Progenitor cell of endocrine pancreas (in vitro differentiated cells): ENCODE results near the gene SH3D19. TPM values are rescaled to one million over a fixed set of nuclear protein-coding genes. Genes with fewer than 3 reads are reported as not detected.

Experiments
- DNase-seq: peaks from one replicate; pipeline ENCODE4 v3.0.0; 2021; ENCODE audit warnings: low spot score; ENCODE audit not compliant: unreplicated experiment
- H3K27ac Mint-ChIP-seq: 2 replicates; pipeline ENCODE4 v1.8.0; 2021; ENCODE audit warnings: mild to moderate bottlenecking, moderate library complexity, mixed read lengths
- H3K27me3 Mint-ChIP-seq: 2 replicates; pipeline ENCODE4 v1.8.0; 2021; ENCODE audit warnings: mixed read lengths
- H3K36me3 Mint-ChIP-seq: 2 replicates; pipeline ENCODE4 v1.8.0; 2022; ENCODE audit warnings: mixed read lengths; ENCODE audit not compliant: insufficient read depth
- H3K4me1 Mint-ChIP-seq: 2 replicates; pipeline ENCODE4 v1.8.0; 2021; ENCODE audit warnings: low read depth, mixed read lengths
- H3K4me3 Mint-ChIP-seq: 2 replicates; pipeline ENCODE4 v1.8.0; 2021; ENCODE audit warnings: low read depth, mild to moderate bottlenecking, moderate library complexity, mixed read lengths
- H3K9me3 Mint-ChIP-seq: 2 replicates; pipeline ENCODE4 v1.8.0; 2021; ENCODE audit warnings: low read depth, mixed read lengths
- total RNA-seq: library from RNA; stranded (reverse); gene quantifications from 2 replicates; pipeline ENCODE4 v1.2.1, GENCODE V29; 2021
- TF ChIP-seq, protein P1 (sequence below): fragments of 200-600 bp; sonication (generic); IDR thresholded peaks from one replicate; pipeline ENCODE4 v1.5.0; 2021; ENCODE audit warnings: antibody characterized with exemption, mild to moderate bottlenecking; ENCODE audit not compliant: unreplicated experiment

Gene SH3D19
- total RNA-seq, 1 donor from 2014 or later, result 35.5 TPM

DNA sequence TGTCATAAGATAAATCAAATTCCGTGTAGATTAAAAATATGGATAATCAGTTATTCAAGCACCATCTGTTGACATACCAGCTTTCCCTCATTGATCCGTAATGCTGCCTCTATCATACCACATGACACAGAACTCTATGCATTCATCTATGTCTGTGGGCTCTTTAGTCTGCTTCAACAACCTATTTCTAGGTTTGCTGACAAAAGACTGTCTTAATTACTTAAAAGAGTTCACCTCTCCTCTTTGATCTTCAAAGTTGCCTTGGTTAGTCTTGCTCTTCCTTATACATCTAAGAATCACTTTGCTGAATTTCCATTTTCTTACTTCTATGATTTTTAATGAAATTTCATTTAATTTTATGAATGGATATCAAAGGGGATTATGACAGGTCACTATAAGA lies 105.5 kb downstream of the SH3D19 start:
- Mint-ChIP-seq H3K4me3 (no peak overlapping the region), H3K27me3 (no peaks in the 10 kb centered on the region), H3K9me3 (no peaks in the 10 kb centered on the region), H3K27ac (no peak overlapping the region), H3K36me3 (peaks cover 14% of the 10 kb centered on the region), H3K4me1 (no peaks in the 10 kb centered on the region)
- TF ChIP-seq, protein P1, sequence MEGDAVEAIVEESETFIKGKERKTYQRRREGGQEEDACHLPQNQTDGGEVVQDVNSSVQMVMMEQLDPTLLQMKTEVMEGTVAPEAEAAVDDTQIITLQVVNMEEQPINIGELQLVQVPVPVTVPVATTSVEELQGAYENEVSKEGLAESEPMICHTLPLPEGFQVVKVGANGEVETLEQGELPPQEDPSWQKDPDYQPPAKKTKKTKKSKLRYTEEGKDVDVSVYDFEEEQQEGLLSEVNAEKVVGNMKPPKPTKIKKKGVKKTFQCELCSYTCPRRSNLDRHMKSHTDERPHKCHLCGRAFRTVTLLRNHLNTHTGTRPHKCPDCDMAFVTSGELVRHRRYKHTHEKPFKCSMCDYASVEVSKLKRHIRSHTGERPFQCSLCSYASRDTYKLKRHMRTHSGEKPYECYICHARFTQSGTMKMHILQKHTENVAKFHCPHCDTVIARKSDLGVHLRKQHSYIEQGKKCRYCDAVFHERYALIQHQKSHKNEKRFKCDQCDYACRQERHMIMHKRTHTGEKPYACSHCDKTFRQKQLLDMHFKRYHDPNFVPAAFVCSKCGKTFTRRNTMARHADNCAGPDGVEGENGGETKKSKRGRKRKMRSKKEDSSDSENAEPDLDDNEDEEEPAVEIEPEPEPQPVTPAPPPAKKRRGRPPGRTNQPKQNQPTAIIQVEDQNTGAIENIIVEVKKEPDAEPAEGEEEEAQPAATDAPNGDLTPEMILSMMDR, result no peak
- no peak for DNase-seq

DNA sequence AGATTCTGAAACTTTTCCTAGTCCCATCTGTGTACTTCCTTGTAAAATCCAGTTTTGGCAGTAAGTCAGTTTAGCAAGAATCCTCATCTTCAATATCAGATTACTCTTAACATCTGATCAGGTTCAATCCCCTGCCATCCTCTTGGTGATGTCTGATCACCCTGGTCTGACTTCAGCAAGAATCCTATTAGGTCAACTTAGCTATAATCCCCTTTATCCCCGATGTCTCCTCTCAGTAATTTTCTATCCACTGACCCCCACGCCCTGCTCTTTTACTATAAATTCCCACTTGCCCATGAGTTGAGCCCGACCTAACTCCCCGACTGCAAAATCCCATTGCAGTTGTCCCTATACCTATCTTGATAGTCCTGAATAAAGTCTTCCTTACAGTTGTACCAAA lies 106.3 kb downstream of the SH3D19 start:
- no peaks in the 10 kb centered on the region for H3K4me1 Mint-ChIP-seq
- H3K4me3 Mint-ChIP-seq, result no peak overlapping the region
- no peak for DNase-seq
- H3K27me3 Mint-ChIP-seq, result no peaks in the 10 kb centered on the region
- peak overlapping the region; percentile 6 for H3K27ac Mint-ChIP-seq
- H3K9me3 Mint-ChIP-seq, result no peaks in the 10 kb centered on the region
- peaks cover 10% of the 10 kb centered on the region for H3K36me3 Mint-ChIP-seq
- TF ChIP-seq, protein P1, result no peak

DNA sequence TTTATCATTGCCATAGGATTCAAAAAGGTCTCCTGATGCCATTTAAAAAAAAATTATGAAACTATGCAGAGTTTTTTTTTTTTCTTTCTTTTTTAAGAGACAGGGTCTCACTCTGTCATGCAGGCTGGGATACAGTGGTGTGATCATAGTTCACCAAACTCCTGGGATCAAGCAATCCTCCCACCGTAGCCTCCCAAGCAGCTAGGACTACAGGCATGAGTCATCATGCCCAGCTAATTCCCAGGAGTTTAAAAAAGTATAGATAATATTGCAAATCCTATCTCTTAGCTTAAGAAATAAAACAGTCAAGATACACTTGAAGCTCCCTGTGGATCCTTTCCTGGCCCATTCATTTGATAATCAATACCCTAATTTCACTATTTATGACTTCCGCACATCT lies 107.1 kb downstream of the SH3D19 start:
- Mint-ChIP-seq H3K27ac (no peak overlapping the region), H3K4me1 (no peaks in the 10 kb centered on the region), H3K36me3 (peaks cover 9% of the 10 kb centered on the region), H3K27me3 (no peaks in the 10 kb centered on the region), H3K4me3 (no peak overlapping the region), H3K9me3 (no peaks in the 10 kb centered on the region)
- TF ChIP-seq, protein P1, result no peak
- no peak for DNase-seq

DNA sequence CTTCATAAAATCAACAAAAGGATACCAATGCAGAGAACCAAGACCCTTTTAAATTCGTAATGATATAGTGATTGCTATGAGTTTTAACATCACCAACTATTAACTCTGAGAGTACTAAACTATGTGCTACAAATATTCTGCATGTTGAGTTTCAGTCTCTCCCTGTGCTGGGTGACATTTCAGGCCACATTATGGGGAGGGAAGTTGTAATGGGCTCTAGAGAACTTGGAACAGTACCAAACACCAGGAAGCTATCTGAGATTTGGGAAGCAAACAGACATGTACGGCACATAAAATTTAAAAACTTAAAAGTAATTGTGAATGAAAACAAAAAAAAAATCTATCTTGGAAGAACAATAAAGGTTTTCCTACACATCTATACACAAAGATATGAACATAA lies 108.1 kb downstream of the SH3D19 start:
- Mint-ChIP-seq H3K4me3 (no peak overlapping the region), H3K27me3 (no peaks in the 10 kb centered on the region), H3K4me1 (no peaks in the 10 kb centered on the region), H3K9me3 (peaks cover 4% of the 10 kb centered on the region), H3K36me3 (peaks cover 16% of the 10 kb centered on the region), H3K27ac (peak overlapping the region; percentile 41)
- DNase-seq, result no peak
- TF ChIP-seq, protein P1, result no peak

DNA sequence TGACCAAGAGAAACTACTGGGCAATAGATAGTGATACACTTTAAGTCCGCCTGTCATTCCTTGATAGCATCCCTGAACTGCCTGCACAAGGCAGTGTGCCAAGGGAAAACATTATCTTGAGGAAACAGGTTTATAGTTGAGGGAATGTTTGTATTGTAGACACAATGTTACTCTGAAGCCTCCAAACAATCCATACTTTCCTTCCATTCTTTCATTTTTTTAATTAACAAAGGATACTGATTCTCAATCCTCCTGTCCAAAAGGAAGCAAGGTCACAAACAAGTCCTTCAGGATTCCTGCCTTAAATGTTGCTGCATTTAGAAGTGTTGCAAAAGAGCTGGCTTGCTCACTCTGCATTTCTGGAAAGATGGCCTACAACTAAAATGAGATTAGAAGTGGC lies 110.1 kb downstream of the SH3D19 start:
- DNase-seq, result no peak
- TF ChIP-seq, protein P1, result no peak
- H3K9me3 Mint-ChIP-seq, result peaks cover 4% of the 10 kb centered on the region
- H3K27ac Mint-ChIP-seq, result no peak overlapping the region
- no peaks in the 10 kb centered on the region for H3K4me1 Mint-ChIP-seq
- H3K4me3 Mint-ChIP-seq, result no peak overlapping the region
- peaks cover 16% of the 10 kb centered on the region for H3K36me3 Mint-ChIP-seq
- H3K27me3 Mint-ChIP-seq, result no peaks in the 10 kb centered on the region
